H1 (cell line): ENCODE data around the gene CASQ2. TPM values are rescaled to one million over a fixed set of nuclear protein-coding genes. Genes with fewer than 3 reads are reported as not detected.

Experiments used
- CTCF ChIA-PET: fragments of 300-600 bp; sonication (Branson Sonifier 250); formaldehyde crosslinking; loops from one replicate; lab custom pipeline; 2021; ENCODE audit not compliant: partially characterized antibody; lab: Charles Lee
- POLR2A ChIA-PET: fragments of 300-600 bp; sonication (Branson Sonifier 250); formaldehyde crosslinking; loops from one replicate; lab custom pipeline; 2021; ENCODE audit warnings: inconsistent platforms; ENCODE audit not compliant: partially characterized antibody; lab: Charles Lee
- DNase-seq, 2 experiments: peaks; one replicate each; pipeline versions ENCODE4 v3.0.0 to v3.0.0-alpha.2; 2010 to 2022; ENCODE audit warnings: low spot score in 2 of 2, low read depth in 1 of 2, mixed read lengths in 1 of 2
- FAIRE-seq: peaks from 2 replicates; lab custom pipeline; 2011; peaks lifted over from hg19 to GRCh38; lab: Jason Lieb, UNC
- H2AFZ ChIP-seq: 2 replicates; pipeline ENCODE4 v1.8.1; 2012; ENCODE audit warnings: low read length, inconsistent platforms
- H2AK5ac ChIP-seq: 2 replicates; pipeline ENCODE4 v1.6.1; 2013; ENCODE audit warnings: low read depth, low read length
- H2BK120ac ChIP-seq: replicated peaks from 2 replicates; pipeline ENCODE3; 2013; ENCODE audit warnings: low read depth, low read length, inconsistent platforms
- H2BK12ac ChIP-seq: 2 replicates; pipeline ENCODE4 v1.6.1; 2013; ENCODE audit warnings: low read depth, low read length
- H2BK15ac ChIP-seq: 2 replicates; pipeline ENCODE4 v1.6.1; 2013; ENCODE audit warnings: low read length
- H2BK20ac ChIP-seq: 2 replicates; pipeline ENCODE4 v1.6.1; 2013; ENCODE audit warnings: low read length
- H2BK5ac ChIP-seq: 2 replicates; pipeline ENCODE4 v1.6.1; 2013; ENCODE audit warnings: low read depth, low read length
- H3K14ac ChIP-seq: 2 replicates; pipeline ENCODE4 v1.6.1; 2013; ENCODE audit warnings: inconsistent platforms; ENCODE audit not compliant: insufficient read length
- H3K18ac ChIP-seq: 2 replicates; pipeline ENCODE4 v1.6.1; 2013; ENCODE audit warnings: low read length; ENCODE audit errors: extremely low read depth
- H3K23ac ChIP-seq: 2 replicates; pipeline ENCODE4 v1.6.1; 2013; ENCODE audit warnings: inconsistent platforms; ENCODE audit not compliant: insufficient read length
- H3K23me2 ChIP-seq: 2 replicates; pipeline ENCODE4 v1.6.1; 2013; ENCODE audit warnings: low read depth, low read length
- H3K27ac ChIP-seq: 2 replicates; pipeline ENCODE4 v1.6.1; 2011; ENCODE audit warnings: low read depth, low read length, inconsistent platforms
- H3K27me3 ChIP-seq, 4 experiments: replicated peaks in 1 of 4; 1 replicate in 1 of 4; 2 replicates in 3 of 4; pipeline versions ENCODE4 v1.6.1 to v1.8.1; 2011 to 2013; ENCODE audit warnings: low read length in 3 of 4, mild to moderate bottlenecking in 3 of 4, inconsistent platforms in 2 of 4, mixed read lengths in 2 of 4, moderate library complexity in 1 of 4; ENCODE audit not compliant: control insufficient read depth in 3 of 4, insufficient read depth in 3 of 4; ENCODE audit errors: extremely low read depth in 1 of 4
- H3K36me3 ChIP-seq, 4 experiments: 2 replicates each; pipeline versions ENCODE4 v1.6.1 to v1.8.1; 2011 to 2013; ENCODE audit warnings: mild to moderate bottlenecking in 4 of 4, low read length in 3 of 4, moderate library complexity in 2 of 4, control low read depth in 1 of 4, inconsistent platforms in 1 of 4; ENCODE audit not compliant: insufficient read depth in 4 of 4, control insufficient read depth in 2 of 4
- H3K4ac ChIP-seq: replicated peaks from 2 replicates; pipeline ENCODE3; 2013; ENCODE audit warnings: low read length, low read depth, mixed read lengths, inconsistent platforms; ENCODE audit not compliant: insufficient read length
- H3K4me1 ChIP-seq, 4 experiments: replicated peaks in 1 of 4; 1 replicate in 1 of 4; 2 replicates in 3 of 4; pipeline versions ENCODE4 v1.6.1 to v1.8.1; 2011 to 2013; ENCODE audit warnings: low read length in 3 of 4, inconsistent platforms in 2 of 4, mixed read lengths in 1 of 4; ENCODE audit not compliant: insufficient read depth in 4 of 4, control insufficient read depth in 3 of 4
- H3K4me2 ChIP-seq, 2 experiments: 2 replicates each; pipeline versions ENCODE4 v1.6.1 to v1.8.1; 2011 to 2013; ENCODE audit warnings: low read depth in 2 of 2, low read length in 2 of 2, control low read depth in 1 of 2, inconsistent platforms in 1 of 2, mild to moderate bottlenecking in 1 of 2; ENCODE audit not compliant: insufficient read depth in 1 of 2
- H3K4me3 ChIP-seq, 4 experiments: fragments of 200-600, 300-600 bp in 1 of 4; sonication (generic), shearing (Covaris generic), sonication (Bioruptor Twin) in 1 of 4; 2 replicates each; pipeline versions ENCODE4 v1.5.1 to v1.8.1; 2011 to 2016; ENCODE audit warnings: low read length in 4 of 4, low read depth in 3 of 4, control low read depth in 2 of 4, inconsistent platforms in 2 of 4, mild to moderate bottlenecking in 2 of 4, mixed read lengths in 1 of 4, moderate library complexity in 1 of 4; ENCODE audit not compliant: insufficient read depth in 2 of 4; ENCODE audit errors: extremely low read depth in 1 of 4
- H3K56ac ChIP-seq: replicated peaks from 2 replicates; pipeline ENCODE3; 2013; ENCODE audit warnings: low read depth, mild to moderate bottlenecking, mixed read lengths, low read length, inconsistent platforms; ENCODE audit not compliant: insufficient read length
- H3K79me1 ChIP-seq: 2 replicates; pipeline ENCODE4 v1.6.1; 2013; ENCODE audit warnings: low read depth, low read length, control low read depth
- H3K79me2 ChIP-seq, 2 experiments: 2 replicates each; pipeline versions ENCODE4 v1.6.1 to v1.8.1; 2012 to 2013; ENCODE audit warnings: low read length in 2 of 2, mild to moderate bottlenecking in 2 of 2, inconsistent platforms in 1 of 2; ENCODE audit not compliant: insufficient read depth in 2 of 2, control insufficient read depth in 1 of 2
- H3K9ac ChIP-seq, 4 experiments: replicated peaks in 1 of 4; 1 replicate in 1 of 4; 2 replicates in 3 of 4; pipeline versions ENCODE4 v1.6.1 to v1.8.1; 2011 to 2013; ENCODE audit warnings: low read depth in 3 of 4, low read length in 3 of 4, control low read depth in 2 of 4, mild to moderate bottlenecking in 2 of 4, moderate library complexity in 2 of 4, inconsistent platforms in 1 of 4; ENCODE audit errors: extremely low read depth in 1 of 4
- H3K9me3 ChIP-seq, 2 experiments: 2 replicates each; pipeline versions ENCODE4 v1.6.1 to v1.8.1; 2012 to 2013; ENCODE audit warnings: mild to moderate bottlenecking in 2 of 2, moderate library complexity in 2 of 2, control low read depth in 1 of 2, inconsistent platforms in 1 of 2, low read depth in 1 of 2, low read length in 1 of 2, mixed read lengths in 1 of 2; ENCODE audit not compliant: insufficient read depth in 2 of 2
- H4K20me1 ChIP-seq, 2 experiments: replicated peaks in 1 of 2; 2 replicates each; pipeline versions ENCODE3 to v1.8.1; 2011 to 2013; ENCODE audit warnings: inconsistent platforms in 2 of 2, low read length in 2 of 2, mild to moderate bottlenecking in 1 of 2; ENCODE audit not compliant: insufficient read depth in 2 of 2, control insufficient read depth in 1 of 2
- H4K5ac ChIP-seq: 2 replicates; pipeline ENCODE4 v1.6.1; 2013; ENCODE audit warnings: low read length, low read depth, mixed read lengths, inconsistent platforms; ENCODE audit not compliant: insufficient read length
- H4K8ac ChIP-seq: 2 replicates; pipeline ENCODE4 v1.8.0; 2013; ENCODE audit warnings: mild to moderate bottlenecking, moderate library complexity, low read length, inconsistent platforms; ENCODE audit not compliant: insufficient read depth; ENCODE audit errors: extremely low read depth
- H4K91ac ChIP-seq: replicated peaks from 2 replicates; pipeline ENCODE3; 2013; ENCODE audit warnings: low read length, mixed read lengths, inconsistent platforms; ENCODE audit not compliant: insufficient read length
- MAX ChIP-seq: IDR thresholded peaks from 2 replicates; pipeline ENCODE4 v1.6.1; 2012; ENCODE audit warnings: inconsistent platforms
- WGBS, 2 experiments: shearing (Covaris generic) in 1 of 2; methylation state at CpG; one replicate each; pipeline versions ENCODE4 v1.1.6 to v1.1.7; 2013 to 2015; ENCODE audit warnings: low lambda C conversion rate in 2 of 2, mixed read lengths in 2 of 2, inconsistent platforms in 1 of 2, low coverage in 1 of 2, missing lambda C conversion rate in 1 of 2; ENCODE audit not compliant: insufficient replicate concordance in 2 of 2, insufficient coverage in 1 of 2, insufficient read length in 1 of 2; ENCODE audit errors: extremely low coverage in 1 of 2, missing lambda C conversion rate in 1 of 2; 5-methylcytosine and 5-hydroxymethylcytosine counted together
- polyA plus RNA-seq, 7 experiments: library from polyadenylated mRNA; depleted of rRNA in 3 of 7; stranded (reverse) in 5 of 7; unstranded in 2 of 7; fragments of >200 nt in 5 of 7; fragments of 200-250 nt in 2 of 7; gene quantifications; 1 replicate in 5 of 7; 2 replicates in 1 of 7; 4 replicates in 1 of 7; pipeline versions ENCODE4 v1.2.1 to v1.2.3, GENCODE V29; 2011 to 2013; ENCODE audit warnings: missing spikeins in 2 of 7, mixed read lengths in 2 of 7
- total RNA-seq: library from RNA; stranded (reverse); fragmentation: NEBNext Ultra II Directional; extraction: Animal tissue kit (Norgen Biotek cat#: 25700); gene quantifications from 2 replicates; pipeline ENCODE4 v1.2.1, GENCODE V29; 2021
- TF ChIP-seq, protein P1 (sequence below), 3 experiments: IDR thresholded peaks; 1 replicate in 2 of 3; 2 replicates in 1 of 3; pipeline versions ENCODE4 v1.5.1 to v1.6.1; 2011; ENCODE audit warnings: low read length in 3 of 3, mild to moderate bottlenecking in 3 of 3, inconsistent platforms in 2 of 3, low read depth in 1 of 3, moderate library complexity in 1 of 3; ENCODE audit not compliant: insufficient read depth in 1 of 3; ENCODE audit errors: control extremely low read depth in 1 of 3

The CASQ2 gene
- total and polyA plus RNA-seq, 2 of the 8 experiments (the other 6 are each of a cell fraction or from before 2014, with no cell fraction given) = not detected

- no peak overlapping the region for H2BK20ac ChIP-seq
- no peak overlapping the region for H3K4ac ChIP-seq
- no peak overlapping the region for H2BK12ac ChIP-seq
- ChIA-PET CTCF (interaction anchor here (0.6 to 18.6 kb wide), 24 partner anchors 8 to 315 kb away, joined by 3 to 370 read pairs (median 5); partner anchors contain the start of gene CASQ2), POLR2A (interaction anchor here (0.7 kb wide), 1 partner anchor 53 kb away, joined by 3 read pairs; no protein-coding TSS in a partner anchor)
- TF ChIP-seq, protein P1, sequence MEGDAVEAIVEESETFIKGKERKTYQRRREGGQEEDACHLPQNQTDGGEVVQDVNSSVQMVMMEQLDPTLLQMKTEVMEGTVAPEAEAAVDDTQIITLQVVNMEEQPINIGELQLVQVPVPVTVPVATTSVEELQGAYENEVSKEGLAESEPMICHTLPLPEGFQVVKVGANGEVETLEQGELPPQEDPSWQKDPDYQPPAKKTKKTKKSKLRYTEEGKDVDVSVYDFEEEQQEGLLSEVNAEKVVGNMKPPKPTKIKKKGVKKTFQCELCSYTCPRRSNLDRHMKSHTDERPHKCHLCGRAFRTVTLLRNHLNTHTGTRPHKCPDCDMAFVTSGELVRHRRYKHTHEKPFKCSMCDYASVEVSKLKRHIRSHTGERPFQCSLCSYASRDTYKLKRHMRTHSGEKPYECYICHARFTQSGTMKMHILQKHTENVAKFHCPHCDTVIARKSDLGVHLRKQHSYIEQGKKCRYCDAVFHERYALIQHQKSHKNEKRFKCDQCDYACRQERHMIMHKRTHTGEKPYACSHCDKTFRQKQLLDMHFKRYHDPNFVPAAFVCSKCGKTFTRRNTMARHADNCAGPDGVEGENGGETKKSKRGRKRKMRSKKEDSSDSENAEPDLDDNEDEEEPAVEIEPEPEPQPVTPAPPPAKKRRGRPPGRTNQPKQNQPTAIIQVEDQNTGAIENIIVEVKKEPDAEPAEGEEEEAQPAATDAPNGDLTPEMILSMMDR (IDR thresholded peaks at IDR 0.05; ENCODE audit: control extremely low read depth in 1 of 3, insufficient read depth in 1 of 3, low read depth in 1 of 3, low read length in 3 of 3) = peak in 1 of 3 experiments; percentile 20; a peak in 1 of 4 replicates
- no peak for TF ChIP-seq MAX
- no peak overlapping the region for H4K8ac ChIP-seq
- no peak overlapping the region for H3K4me2 ChIP-seq
- no peaks in the 10 kb centered on the region for H3K23me2 ChIP-seq
- 90 to 100% methylated on average over 1 to 5 of the region's 5 CpGs for WGBS, 2 experiments
- no peak overlapping the region for H3K23ac ChIP-seq
- H4K91ac ChIP-seq = no peak overlapping the region
- H3K27me3 ChIP-seq = no peaks in the 10 kb centered on the region
- H3K4me1 ChIP-seq = peaks cover 0 to 4% (median 0%) of the 10 kb centered on the region in 4 experiments; a peak in 3 of 7 replicates
- FAIRE-seq (no peak), DNase-seq (no peak)
- H3K79me1 ChIP-seq = no peaks in the 10 kb centered on the region
- no peak overlapping the region for H3K27ac ChIP-seq
- H2BK120ac ChIP-seq = no peak overlapping the region
- H3K9me3 ChIP-seq = no peaks in the 10 kb centered on the region
- H3K9ac ChIP-seq = no peak overlapping the region
- H3K14ac ChIP-seq = no peak overlapping the region
- no peak overlapping the region for H2BK5ac ChIP-seq
- no peak overlapping the region for H2AK5ac ChIP-seq
- no peak overlapping the region for H3K18ac ChIP-seq
- no peak overlapping the region for H3K4me3 ChIP-seq
- H4K20me1 ChIP-seq = no peaks in the 10 kb centered on the region
- no peak overlapping the region for H3K56ac ChIP-seq
- no peaks in the 10 kb centered on the region for H3K79me2 ChIP-seq
- H3K36me3 ChIP-seq = no peaks in the 10 kb centered on the region
- H4K5ac ChIP-seq = no peak overlapping the region
- no peak overlapping the region for H2BK15ac ChIP-seq
- no peak overlapping the region for H2AFZ ChIP-seq
These were observed 50.3 kb downstream of the CASQ2 start for GRCh38 chr1:115718011-115718754.
